Uterus (tissue), 4 donors: ENCODE data around the gene NFKBIL1. TPM values are rescaled to one million over a fixed set of nuclear protein-coding genes. Genes with fewer than 3 reads are reported as not detected.

Experiments
- DNase-seq, 2 donors: peaks; one replicate each; pipeline ENCODE4 v3.0.0-alpha.2; 2019 to 2020
- H3K27ac ChIP-seq, 2 donors: fragments of 200-600 bp; sonication (generic); 1 replicate in 1 of 2; 2 replicates in 1 of 2; pipeline ENCODE4 v1.5.1; 2016 to 2018
- H3K27me3 ChIP-seq, 2 donors: fragments of 200-600 bp; sonication (generic); one replicate each; pipeline ENCODE4 v1.5.1; 2018 to 2019; ENCODE audit warnings: control low read depth in 1 of 2
- H3K36me3 ChIP-seq, 2 donors: fragments of 200-600 bp; sonication (generic); one replicate each; pipeline ENCODE4 v1.5.1; 2019; ENCODE audit warnings: control low read depth in 1 of 2
- H3K4me1 ChIP-seq, 2 donors: fragments of 200-600 bp; sonication (generic); one replicate each; pipeline ENCODE4 v1.5.1; 2018 to 2019; ENCODE audit warnings: control low read depth in 1 of 2
- H3K4me3 ChIP-seq, 2 donors: fragments of 200-600 bp; sonication (generic); 1 replicate in 1 of 2; 2 replicates in 1 of 2; pipeline ENCODE4 v1.5.1; 2018 to 2019; ENCODE audit warnings: mild to moderate bottlenecking in 1 of 2
- H3K9me3 ChIP-seq, 2 donors: fragments of 200-600 bp; sonication (generic); one replicate each; pipeline ENCODE4 v1.5.1; 2019; ENCODE audit warnings: control low read depth in 1 of 2
- POLR2A ChIP-seq, 2 donors: fragments of 450-650 bp; IDR thresholded peaks; one replicate each; pipeline ENCODE4 v1.6.1; 2016; ENCODE audit warnings: antibody characterized with exemption in 2 of 2, mild to moderate bottlenecking in 1 of 2, moderate library complexity in 1 of 2
- intact Hi-C: fragments of 100-400 bp; cut with DNase I; formaldehyde crosslinking; loops from one replicate; pipeline ENCODE4 v1.15.1; 2023; ENCODE audit warnings: low total_unique reads
- total RNA-seq, 4 donors: library from RNA; depleted of rRNA in 3 of 4; stranded (reverse); fragments of >200 nt in 3 of 4; gene quantifications; one replicate each; pipeline versions ENCODE4 v1.1.0 to v1.2.4, GENCODE V29; 2014 to 2023
- TF ChIP-seq, protein P1 (sequence below), 4 experiments: fragments of 200-600 bp in 2 of 4; fragments of 450-650 bp in 2 of 4; sonication (generic) in 2 of 4; IDR thresholded peaks; one replicate each; pipeline ENCODE4 v1.5.1; 2016 to 2019; ENCODE audit warnings: antibody characterized with exemption in 4 of 4, mild to moderate bottlenecking in 2 of 4, moderate library complexity in 1 of 4
- donor health status: DM: yes; HTN: yes; CAD: no.

NFKBIL1 gene
- total RNA-seq, 4 donors from 2014 or later = 19.7 to 38.5 (median 20.8) TPM

- H3K4me1 ChIP-seq = peaks cover 0 to 5% of the 10 kb centered on the region in 2 donors
- no peak overlapping the region for H3K27ac ChIP-seq
- no peak for DNase-seq
- H3K36me3 ChIP-seq = no peaks in the 10 kb centered on the region
- H3K9me3 ChIP-seq = no peaks in the 10 kb centered on the region
- H3K4me3 ChIP-seq = no peak overlapping the region
- H3K27me3 ChIP-seq = no peaks in the 10 kb centered on the region
- no peak for TF ChIP-seq POLR2A (IDR thresholded peaks at IDR 0.05)
- TF ChIP-seq, protein P1, sequence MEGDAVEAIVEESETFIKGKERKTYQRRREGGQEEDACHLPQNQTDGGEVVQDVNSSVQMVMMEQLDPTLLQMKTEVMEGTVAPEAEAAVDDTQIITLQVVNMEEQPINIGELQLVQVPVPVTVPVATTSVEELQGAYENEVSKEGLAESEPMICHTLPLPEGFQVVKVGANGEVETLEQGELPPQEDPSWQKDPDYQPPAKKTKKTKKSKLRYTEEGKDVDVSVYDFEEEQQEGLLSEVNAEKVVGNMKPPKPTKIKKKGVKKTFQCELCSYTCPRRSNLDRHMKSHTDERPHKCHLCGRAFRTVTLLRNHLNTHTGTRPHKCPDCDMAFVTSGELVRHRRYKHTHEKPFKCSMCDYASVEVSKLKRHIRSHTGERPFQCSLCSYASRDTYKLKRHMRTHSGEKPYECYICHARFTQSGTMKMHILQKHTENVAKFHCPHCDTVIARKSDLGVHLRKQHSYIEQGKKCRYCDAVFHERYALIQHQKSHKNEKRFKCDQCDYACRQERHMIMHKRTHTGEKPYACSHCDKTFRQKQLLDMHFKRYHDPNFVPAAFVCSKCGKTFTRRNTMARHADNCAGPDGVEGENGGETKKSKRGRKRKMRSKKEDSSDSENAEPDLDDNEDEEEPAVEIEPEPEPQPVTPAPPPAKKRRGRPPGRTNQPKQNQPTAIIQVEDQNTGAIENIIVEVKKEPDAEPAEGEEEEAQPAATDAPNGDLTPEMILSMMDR (IDR thresholded peaks at IDR 0.05) = no peak
- intact Hi-C loops = no loop called here
Observed at GRCh38 chr6:31576897-31577578, 29.6 kb downstream of the NFKBIL1 start.

GRCh38 chr6:31577579-31577966 is 30.2 kb downstream of the NFKBIL1 start:
- TF ChIP-seq POLR2A (IDR thresholded peaks at IDR 0.05) = no peak
- TF ChIP-seq, protein P1 (IDR thresholded peaks at IDR 0.05) = no peak
- no peak for DNase-seq
- no peaks in the 10 kb centered on the region for H3K27me3 ChIP-seq

DNA sequence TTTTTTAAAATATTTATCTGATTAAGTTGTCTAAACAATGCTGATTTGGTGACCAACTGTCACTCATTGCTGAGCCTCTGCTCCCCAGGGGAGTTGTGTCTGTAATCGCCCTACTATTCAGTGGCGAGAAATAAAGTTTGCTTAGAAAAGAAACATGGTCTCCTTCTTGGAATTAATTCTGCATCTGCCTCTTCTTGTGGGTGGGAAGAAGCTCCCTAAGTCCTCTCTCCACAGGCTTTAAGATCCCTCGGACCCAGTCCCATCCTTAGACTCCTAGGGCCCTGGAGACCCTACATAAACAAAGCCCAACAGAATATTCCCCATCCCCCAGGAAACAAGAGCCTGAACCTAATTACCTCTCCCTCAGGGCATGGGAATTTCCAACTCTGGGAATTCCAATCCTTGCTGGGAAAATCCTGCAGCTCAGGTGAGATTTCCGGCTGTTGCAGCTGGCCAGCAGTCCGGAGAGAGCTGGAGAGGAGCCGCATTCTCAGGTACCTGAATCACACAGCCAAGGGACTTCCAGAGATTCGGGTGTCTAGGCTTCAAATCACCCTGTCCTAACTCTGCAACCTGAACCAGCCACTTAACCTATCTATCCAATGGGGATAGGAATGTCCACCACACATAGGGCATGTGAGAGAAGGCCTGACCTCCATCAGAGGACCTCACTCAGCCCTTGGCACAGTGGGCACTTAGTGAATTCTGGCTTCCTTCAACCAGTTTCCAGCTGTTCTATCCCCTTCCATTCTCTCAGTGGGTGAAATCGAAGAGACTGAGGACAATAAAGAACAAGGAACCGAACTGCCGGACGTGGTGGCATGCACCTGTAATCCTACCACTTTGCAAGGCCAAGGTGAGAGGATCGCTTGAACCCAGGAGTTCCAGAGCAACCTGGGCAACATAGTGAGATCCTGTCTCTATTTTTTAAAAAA is 31.0 kb downstream of the NFKBIL1 start:
- no peak for TF ChIP-seq POLR2A (IDR thresholded peaks at IDR 0.05)
- TF ChIP-seq, protein P1 (IDR thresholded peaks at IDR 0.05) = no peak
- no peaks in the 10 kb centered on the region for H3K27me3 ChIP-seq
- no peak overlapping the region for H3K4me3 ChIP-seq
- intact Hi-C loops = no loop called here
- no peak overlapping the region for H3K27ac ChIP-seq
- peaks cover 0 to 5% of the 10 kb centered on the region in 2 donors for H3K4me1 ChIP-seq
- no peak for DNase-seq
- no peaks in the 10 kb centered on the region for H3K36me3 ChIP-seq
- H3K9me3 ChIP-seq = no peaks in the 10 kb centered on the region

More at GRCh38 chr6:31577579-31577966, 30.2 kb downstream of the NFKBIL1 start:
- H3K36me3 ChIP-seq = no peaks in the 10 kb centered on the region
- H3K4me1 ChIP-seq = peaks cover 0 to 5% of the 10 kb centered on the region in 2 donors
- H3K27ac ChIP-seq = no peak overlapping the region
- H3K9me3 ChIP-seq = no peaks in the 10 kb centered on the region
- H3K4me3 ChIP-seq = no peak overlapping the region
- intact Hi-C loops = no loop called here

DNA sequence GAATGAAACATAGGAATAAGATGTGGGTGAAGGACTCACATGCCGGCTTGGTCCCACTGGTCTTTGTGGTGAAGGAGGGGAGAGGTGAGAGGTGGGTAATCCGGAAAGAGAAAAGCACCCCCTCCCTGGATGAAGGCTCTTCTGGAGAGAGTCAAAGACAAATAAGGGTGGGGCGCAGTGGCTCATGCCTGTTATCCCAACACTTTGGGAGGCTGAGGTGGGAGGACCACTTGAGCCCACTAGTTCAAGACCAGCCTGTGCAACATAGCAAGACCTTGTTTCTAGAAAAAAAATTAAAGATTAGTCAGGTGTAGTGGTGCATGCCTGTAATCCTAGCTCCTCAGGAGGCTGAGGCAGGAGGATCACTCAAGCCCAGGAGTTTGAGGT is 31.7 kb downstream of the NFKBIL1 start:
- Histone ChIP-seq H3K9me3 (no peaks in the 10 kb centered on the region), H3K4me1 (peaks cover 0 to 5% of the 10 kb centered on the region in 2 donors), H3K27ac (no peak overlapping the region), H3K4me3 (no peak overlapping the region), H3K27me3 (no peaks in the 10 kb centered on the region), H3K36me3 (no peaks in the 10 kb centered on the region)
- intact Hi-C loops = no loop called here
- no peak for DNase-seq
- TF ChIP-seq POLR2A (IDR thresholded peaks at IDR 0.05) = no peak

GRCh38 chr6:31579546-31580437 is 32.4 kb downstream of the NFKBIL1 start:
- intact Hi-C loops = no loop called here
- TF ChIP-seq, protein P1 (IDR thresholded peaks at IDR 0.05) = no peak
- no peak for TF ChIP-seq POLR2A (IDR thresholded peaks at IDR 0.05)
- Histone ChIP-seq H3K4me3 (no peak overlapping the region), H3K4me1 (peaks cover 0 to 5% of the 10 kb centered on the region in 2 donors), H3K27me3 (no peaks in the 10 kb centered on the region), H3K27ac (no peak overlapping the region), H3K36me3 (no peaks in the 10 kb centered on the region), H3K9me3 (no peaks in the 10 kb centered on the region)
- DNase-seq = no peak
